Measurements from ENCODE around the gene EHMT1.

Gene EHMT1

GRCh38 chr9:137690930-137691645, 72.3 kb downstream of the EHMT1 start:
- peak in 1 of 56 donors; percentile 53 for DNase-seq

DNA sequence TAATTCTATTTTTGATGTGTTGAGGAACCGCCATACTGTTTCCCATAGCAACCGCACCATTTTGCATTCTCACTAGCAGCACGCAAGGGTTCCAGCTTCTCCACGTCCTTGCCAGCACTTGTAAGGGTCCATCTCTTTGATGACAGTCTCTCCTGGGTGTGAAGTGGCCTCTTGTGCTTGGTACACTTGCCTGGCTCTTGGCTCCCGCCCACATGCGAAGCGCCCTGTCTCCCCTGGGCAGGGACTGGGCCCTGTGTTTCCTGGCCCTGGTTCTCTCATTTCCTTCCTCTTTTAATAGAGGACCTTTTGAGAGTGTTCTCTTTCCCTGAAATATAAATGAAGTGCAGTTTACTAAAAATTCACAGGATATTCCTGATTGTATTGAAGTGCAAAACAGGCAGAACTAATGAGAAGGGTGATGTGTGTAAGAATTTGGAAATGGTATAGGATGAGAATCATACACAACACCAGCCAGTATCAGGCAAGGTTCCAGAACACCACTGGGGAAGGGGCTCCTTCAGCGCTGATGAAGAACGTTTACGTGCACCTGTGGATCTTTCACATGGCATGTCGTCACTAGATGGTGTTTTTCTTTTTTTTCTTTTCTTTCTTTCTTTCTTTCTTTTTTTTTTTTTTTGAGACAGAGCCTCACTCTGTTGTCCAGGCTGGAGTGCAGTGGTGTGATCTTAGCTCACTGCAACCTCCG, 73.0 kb downstream of the EHMT1 start:
- peak in 15 of 56 donors; percentile 24 to 67 (median 42) for DNase-seq

DNA sequence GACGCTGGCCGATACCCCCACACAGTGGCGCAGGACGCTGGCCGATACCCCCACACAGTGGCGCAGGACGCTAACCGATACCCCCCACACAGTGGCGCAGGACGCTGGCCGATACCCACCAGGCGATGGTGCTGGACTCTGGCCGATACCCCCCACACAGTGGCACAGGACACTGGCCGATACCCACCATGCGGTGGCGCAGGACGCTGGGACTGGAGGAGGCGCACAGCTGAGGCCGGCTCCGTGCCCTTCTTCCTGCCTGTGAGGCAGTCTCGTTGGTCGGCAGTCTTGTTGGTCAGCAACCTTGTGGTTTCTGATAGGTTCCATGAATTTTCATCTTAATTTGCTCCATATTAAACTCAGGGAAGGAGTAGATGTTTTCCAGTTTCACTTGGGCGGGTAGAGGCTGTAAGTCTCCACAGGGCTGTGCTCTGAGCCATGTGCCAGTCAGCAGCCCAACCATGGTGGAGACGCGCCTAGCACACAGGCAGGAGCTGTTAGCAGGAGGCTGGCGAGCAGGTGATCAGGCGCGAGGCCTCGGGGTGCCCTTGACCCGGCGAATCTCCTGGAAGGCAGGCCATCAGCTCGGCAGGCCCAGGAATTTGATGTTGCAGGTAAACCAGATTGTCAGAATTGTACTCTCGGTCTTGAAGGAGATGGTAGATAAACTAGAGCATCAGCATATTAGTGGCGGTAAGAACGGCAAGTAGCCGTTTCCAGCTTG, 75.6 kb downstream of the EHMT1 start:
- DNase-seq: no peak

DNA sequence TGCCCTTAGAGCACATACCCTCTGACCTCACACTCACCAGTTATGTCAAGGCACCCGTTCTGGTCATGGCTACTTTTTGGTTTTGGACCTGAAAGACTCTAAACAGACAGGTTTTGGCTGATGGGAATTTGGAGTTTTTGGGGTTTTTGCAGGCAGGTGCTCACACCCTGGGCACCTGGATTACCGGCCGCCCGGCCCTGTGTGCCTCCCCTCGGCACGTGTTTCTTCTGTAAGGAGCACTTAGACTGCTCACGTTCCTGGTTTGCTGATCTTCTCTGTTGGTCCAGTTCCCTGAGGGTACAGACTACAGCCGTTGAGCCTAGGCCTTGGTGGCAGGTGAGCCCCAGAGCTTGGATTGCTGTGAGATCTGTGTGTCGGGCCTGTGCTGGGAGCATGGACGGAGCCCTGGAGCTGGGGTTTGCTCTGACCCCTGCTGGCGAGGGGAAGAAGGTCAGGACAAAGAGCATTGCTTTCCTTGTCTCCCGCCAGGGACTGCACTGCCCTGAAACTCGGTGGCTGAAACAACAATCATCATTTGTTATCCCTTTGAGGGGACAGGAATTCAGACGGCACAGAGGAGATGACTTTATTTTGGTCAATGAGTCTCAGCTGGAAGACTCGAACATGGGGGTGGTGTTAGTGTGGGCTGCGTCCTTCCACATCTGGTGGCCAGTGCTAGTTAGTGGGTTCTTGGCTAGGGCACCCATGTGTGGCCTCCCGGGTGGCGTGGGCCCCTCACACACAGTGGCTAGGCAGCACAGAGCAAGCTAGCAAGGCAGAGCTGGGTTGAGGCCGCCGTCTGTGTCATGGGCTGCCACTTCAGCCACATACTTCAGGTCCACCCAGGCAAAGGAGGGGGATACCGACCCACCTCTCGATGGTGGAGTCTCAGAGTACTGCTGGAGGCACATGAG, 76.4 kb downstream of the EHMT1 start:
- peak in 48 of 56 donors; percentile 25 to 79 (median 57) for DNase-seq

DNA sequence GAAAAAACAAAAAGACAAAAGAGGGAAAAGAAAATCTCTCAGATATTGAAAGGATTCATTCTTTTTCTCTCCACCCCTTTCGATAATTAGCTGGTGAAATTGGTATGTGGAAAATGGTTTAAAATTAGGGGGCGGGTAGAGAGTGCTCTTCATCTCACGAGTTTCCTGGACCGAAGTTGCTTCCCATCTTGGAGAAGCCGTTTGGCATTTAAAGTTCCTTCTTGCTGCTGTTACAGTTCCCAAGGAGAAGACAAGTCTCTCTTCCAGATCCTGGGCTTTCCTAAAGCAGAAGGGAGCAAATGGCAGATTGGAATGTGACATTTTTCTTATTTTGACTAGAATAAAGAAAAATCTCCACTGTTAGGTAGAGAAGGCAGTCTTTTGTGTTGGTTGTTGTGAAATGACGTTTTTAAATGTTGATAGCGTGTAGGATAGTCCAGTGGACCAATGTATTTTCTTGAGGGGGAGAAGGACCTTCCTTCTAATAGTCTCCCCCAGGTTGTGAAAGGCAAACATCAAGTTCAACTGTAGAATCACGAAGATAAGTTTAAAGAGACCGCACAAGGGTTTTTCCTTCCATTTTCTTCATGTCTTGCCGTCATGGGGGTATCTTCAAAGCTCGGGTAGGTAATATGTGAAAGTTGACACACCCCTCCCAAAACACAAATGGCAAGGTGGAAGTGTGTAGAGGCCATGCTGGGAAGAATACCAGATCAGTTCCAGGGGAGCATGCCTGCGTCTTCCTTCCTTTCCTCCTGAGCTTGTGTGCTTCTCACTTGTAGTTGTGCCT, 77.5 kb downstream of the EHMT1 start:
- DNase-seq: no peak

GRCh38 chr9:137697193-137697592, 78.4 kb downstream of the EHMT1 start:
- DNase-seq: no peak

- DNase-seq: no peak
These were observed 79.0 kb downstream of the EHMT1 start for GRCh38 chr9:137697832-137698231.

GRCh38 chr9:137700911-137701310, 82.1 kb downstream of the EHMT1 start:
- no peak for DNase-seq

- no peak for DNase-seq
These were observed 84.0 kb downstream of the EHMT1 start for GRCh38 chr9:137702615-137703379.

- no peak for DNase-seq
These were observed 85.2 kb downstream of the EHMT1 start for GRCh38 chr9:137703842-137704508.

DNA sequence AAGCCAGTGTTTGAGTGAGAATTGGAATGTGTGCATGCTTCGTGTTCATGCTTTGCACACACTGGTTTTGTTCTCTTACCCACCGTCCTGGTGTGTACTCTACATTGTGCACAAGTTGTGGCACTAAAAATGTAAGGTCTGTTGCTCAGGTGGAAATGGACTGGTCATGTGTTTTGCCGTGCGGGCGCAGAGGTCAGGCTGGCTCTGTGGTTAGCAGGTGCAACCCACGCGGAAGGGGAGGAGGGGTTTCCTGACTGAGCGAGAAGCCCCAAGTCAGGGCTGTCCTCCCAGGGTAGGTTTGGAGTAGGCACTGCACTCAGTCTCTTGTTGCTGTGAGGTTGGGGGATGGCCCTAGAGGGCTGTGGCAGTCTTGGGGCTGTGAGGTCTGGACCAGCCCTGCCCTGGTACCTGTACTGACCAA, 86.6 kb downstream of the EHMT1 start:
- DNase-seq: no peak

DNA sequence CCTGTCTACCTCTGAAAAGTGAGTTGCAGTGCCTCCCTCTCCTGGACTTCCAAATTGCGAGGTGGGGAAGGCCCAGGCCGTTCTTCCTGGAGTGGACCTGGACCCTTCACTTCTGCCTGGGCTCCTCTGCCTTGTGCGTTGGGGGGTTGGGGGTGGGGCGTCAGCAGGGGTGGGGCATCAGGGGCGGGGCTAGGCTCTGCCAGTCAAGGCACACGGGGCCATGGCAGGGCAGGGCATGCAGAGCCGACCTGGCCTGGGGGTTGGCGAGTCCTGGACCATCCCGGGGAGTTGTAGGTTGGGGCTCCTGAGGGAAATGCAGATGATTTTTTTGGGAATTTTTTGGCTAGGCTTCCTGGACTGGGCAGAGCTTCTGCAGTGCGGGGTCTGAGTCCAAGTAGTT, 87.1 kb downstream of the EHMT1 start:
- DNase-seq: no peak

DNA sequence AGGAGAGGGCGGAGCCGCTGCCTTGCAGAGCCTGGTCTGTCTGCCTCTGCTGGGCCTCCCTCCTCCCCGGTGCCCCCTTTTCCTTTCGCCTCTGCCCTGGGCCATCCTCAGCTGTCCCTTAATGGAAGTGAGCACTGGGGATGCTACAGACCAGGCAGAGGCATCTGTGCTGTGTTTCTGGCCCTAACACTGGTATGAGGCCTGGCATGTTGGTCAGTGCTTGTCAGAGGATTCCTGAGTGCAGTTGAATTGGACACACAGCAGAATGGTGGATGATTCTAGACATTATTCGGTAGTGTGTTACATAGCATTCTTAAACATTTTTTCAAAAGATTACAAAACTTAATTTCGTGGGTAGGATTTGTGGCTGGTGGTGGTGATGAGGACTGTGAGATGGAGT, 88.6 kb downstream of the EHMT1 start:
- DNase-seq: no peak

DNA sequence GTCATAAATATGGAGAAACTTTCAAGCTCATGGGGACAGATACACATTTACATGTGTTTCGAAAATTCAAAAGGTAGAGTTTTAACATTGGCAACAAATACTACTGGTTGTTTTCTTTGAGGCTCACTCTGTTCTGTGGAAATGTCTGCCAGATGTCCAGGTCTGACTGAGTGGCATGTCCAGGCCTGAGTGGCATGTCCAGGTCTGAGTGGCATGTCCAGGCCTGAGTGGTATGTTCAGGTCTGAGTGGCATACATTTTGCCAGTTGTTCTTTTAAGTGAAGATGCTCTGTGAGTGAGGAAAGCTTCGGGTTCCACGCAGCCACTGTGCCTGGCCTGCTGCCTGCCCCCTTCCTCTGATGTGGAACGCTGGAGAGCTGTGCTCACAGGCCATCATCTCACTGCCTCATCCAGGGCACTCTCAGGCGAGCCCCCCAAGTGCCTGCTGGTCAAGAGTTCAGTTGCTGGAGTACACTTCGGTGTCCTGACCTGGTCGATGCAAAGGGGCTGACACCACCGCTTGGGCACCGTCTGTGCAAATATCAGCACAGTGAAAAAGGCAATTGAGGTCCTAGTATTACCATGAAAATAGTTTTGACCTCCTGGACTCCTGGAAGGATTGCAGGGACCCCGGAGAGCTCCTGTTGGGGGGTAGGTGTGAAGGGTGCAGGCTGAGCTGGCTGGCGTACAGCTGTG, 89.9 kb downstream of the EHMT1 start:
- DNase-seq: no peak

- DNase-seq: no peak
These were observed 90.8 kb downstream of the EHMT1 start for GRCh38 chr9:137709411-137710101.

- DNase-seq: peak in 1 of 56 donors; percentile 26
These were observed 91.9 kb downstream of the EHMT1 start for GRCh38 chr9:137710704-137711103.

GRCh38 chr9:137711678-137712105, 92.9 kb downstream of the EHMT1 start:
- no peak for DNase-seq

GRCh38 chr9:137715321-137715720, 96.5 kb downstream of the EHMT1 start:
- no peak for DNase-seq

Measured in nucleus accumbens (tissue), 56 donors.